Stimulated activated CD8-positive, alpha-beta memory T cell treated with anti-CD3 and anti-CD28 coated beads, Interleukin-15, amount 100 ng/mL, for 4 hours (primary cell): ENCODE data around the gene YOD1.

ENCODE experiments used
- DNase-seq, 2 donors: peaks; one replicate each; pipeline ENCODE4 v3.0.0-alpha.2; 2020; ENCODE audit warnings: low read depth in 2 of 2

The YOD1 gene

DNA sequence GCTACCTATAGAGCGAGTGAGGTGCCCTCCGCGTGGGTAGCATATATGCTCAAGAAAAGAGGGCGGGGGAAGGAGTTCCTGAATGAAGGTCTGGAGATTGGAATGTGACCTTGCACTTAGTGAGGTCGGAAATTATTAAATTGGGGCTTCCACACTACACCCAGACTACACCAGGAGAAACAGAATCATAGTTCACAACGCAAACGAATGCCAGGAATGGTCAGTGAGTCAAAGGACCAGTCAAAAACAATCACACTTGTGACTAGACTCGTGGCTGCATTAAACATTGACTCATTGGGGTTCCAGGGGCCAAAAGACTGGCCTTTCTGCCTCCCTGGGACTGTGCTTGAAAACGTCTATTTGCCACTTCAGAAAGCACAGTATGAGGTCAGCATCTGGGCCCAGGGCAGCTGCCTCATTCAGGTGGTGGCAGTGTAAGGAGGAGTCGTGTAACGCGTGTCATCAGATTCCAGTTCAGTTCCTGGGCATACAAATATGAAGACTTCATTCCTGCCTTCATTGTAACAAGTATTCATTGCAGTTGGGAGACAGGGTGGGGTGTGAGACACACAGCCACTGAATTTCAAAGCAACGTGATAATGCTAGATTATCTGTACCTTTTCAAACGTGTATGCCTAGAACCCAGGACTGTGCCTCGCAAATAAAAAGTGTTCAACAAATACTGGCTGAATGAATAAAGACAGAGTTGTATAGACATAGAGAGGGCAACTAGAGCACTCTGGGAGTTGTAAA lies at the start of gene YOD1:
Gene YOD1 (minus strand): TSS at position 18 of the 753 bp plus-strand sequence. CDS start 178 bp downstream, outside the sequence.
- DNase-seq, result no peak

DNA sequence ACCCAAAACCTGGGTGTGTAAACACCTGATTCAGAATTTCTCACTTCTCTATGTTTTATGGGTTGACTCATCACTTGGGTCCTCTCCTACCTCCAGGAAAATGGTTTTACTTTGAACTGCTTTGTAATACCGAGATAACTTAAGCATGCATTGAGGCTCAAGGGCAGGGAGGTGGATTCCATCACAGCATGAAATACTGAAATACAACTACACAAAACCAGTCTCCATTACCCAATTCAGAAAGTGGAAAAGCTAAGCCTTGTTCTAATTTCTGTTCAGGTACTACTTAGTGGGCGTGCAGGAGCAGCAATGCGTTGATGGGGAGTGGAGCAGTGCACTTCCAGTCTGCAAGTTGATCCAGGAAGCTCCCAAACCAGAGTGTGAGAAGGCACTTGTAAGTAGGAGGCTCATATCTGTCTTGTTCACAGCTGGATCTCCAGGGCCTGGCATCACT lies 46.9 kb upstream of the YOD1 start:
- DNase-seq, result no peak

DNA sequence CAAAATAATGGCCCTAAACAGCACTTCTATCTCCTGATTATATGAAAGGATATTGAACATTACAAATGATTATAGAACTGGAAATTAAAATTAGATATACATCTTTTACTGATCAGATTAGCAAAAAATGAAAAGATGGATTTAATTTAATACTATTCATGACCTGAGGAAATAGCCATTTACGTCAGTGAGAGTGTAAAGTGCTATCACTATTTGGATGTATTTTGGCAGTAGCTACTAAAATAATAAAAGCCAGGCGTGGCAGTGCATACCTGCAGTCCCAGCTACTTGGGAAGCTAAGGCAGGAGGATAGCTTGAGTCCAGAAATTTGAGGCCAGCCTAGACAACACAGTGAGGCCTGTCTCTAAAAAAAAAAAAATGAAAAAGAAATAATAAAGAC lies 42.9 kb upstream of the YOD1 start:
- no peak for DNase-seq

DNA sequence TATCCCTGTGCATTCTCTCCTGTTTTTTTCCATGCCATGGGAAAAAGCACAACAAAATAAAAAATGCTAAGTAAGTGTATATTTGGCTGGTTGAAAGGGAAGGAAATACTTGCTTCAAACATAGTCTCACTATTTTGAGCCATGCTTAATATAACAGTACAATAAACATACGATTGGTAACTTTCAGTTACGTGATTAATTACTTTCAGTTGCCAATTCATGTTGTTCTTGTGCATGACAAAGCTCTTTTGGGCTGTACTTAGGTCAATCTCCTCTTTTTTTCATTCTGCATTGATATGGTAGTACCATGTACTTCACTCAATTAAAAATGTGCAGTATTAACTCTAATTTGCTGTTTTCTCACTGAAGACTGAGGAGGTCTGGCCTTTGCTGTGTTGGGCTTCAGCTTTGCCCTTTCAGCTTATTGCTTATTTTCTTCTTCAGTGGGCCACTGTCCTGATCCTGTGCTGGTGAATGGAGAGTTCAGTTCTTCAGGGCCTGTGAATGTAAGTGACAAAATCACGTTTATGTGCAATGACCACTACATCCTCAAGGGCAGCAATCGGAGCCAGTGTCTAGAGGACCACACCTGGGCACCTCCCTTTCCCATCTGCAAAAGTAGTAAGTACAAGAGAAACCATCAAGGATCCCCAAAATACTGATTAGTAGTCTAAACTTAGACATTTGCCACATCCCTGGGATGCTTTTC lies 40.3 kb upstream of the YOD1 start:
- DNase-seq, result no peak

DNA sequence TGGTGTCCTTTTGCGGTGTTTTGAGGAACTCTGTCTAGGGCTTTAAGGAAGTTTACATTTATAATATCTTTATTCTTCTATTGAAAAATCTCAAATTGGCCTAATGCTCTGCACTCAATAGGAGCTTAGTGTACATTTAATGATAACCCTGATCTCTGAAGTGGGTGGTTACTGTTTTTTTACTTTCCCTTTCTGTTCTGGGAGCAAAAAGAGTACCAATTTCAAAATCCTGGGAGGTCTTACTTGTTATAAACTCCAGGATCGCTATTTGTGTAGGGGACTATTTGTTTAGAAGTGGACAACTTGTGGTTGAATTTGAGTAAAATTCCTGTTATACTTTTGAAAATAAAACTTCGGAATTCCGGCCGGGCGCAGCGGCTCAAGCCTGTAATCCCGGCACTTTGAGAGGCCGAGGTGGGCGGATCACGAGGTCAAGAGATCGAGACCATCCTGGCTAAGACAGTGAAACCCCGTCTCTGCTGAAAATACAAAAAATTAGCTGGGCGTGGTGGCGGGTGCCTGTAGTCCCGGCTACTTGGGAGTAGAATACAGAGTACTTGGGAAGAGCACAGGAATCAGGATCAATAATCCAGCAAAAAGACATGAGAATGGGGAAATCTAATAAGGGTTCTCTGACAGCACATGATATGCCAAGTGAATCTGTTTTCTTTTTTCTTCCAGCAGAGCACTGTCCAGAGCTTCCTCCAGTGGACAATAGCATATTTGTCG lies 38.8 kb upstream of the YOD1 start:
- DNase-seq, result no peak

DNA sequence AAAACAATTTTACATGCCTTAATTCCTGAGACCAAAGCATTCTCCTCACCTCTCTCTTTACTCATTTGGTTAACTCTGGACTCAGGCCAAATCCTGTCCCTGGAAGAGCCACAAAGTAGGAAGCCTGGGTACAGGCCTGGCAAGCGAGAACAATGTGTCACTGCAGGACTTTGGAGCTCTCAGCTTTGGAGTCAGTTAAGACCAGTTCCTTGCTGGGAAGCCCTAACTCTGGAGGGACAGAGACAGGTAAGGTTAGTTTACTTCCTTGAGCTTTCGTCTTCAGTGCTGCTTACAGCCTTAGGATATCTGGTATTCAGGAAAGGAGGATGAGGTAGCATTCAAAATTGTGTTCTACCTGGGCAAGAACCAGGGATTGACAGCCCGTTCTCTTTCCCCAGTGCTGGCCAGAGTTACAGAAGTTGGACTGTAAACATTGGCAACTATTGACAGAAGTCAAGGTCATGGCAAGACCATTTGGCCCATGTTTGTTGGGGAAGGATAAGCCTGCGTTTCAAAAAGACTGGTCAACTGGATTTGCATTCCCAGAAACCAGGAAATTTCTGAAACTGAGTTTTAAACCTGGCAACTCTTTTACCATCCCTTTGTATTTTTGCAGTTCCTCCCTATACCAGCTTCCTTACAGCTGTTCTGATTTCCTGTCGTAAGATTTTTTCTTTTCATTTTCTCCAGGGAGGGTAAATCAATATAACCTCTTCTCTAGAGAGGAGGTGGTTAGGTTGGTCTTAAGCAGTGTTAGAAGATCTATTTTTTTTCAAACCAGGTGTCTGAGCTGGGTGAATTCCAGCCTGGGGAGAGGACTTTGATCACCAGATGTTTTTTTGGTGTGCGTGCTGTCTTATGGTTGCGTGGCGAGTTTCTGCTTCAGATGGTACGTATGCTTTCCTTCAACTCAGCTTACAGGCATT lies 38.0 kb upstream of the YOD1 start, which contains the start of gene C4BPB:
Gene C4BPB (plus strand): TSS at position 160 of the 926 bp plus-strand sequence. CDS start 672 bp downstream, at position 832.
- no peak for DNase-seq

DNA sequence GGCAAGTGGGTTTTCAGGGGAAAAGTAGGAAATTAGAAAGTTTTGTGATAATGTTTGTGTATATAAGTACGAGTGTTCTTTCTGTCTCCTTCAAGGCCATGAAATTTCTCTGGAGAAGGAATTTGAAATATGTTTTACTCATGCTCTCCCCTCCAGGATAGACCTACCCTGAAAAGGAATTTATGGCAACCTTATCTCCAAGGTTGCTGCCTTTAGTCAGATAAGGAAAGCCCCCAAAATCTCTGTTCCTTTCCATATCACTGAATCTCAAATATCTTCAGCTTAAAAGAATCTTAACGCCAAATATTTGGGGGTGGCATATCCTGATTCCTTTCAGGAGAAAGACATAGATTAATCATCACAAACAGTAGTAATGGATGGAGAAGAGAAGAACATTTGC lies 37.2 kb upstream of the YOD1 start:
- DNase-seq, result no peak

DNA sequence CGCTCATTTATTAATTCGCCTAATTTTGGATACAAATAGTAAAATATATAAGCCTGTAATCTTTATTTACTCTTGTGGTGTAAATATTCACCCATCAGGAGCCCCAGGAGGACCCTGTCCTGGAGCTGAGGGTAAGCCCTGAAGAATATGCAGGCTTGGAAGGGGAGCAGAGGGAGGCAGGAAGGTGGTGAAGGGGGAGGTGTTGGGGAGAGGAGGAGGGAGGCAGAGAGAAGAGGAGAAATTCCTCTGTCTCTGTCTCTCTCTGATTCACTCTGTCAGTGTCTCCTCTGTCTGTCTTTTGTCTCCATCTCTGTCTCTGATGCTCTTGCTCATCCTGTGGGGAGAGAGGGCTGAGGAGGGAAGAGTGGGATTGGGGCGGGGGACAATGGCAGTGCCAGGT lies 34.9 kb upstream of the YOD1 start:
- DNase-seq, result no peak

DNA sequence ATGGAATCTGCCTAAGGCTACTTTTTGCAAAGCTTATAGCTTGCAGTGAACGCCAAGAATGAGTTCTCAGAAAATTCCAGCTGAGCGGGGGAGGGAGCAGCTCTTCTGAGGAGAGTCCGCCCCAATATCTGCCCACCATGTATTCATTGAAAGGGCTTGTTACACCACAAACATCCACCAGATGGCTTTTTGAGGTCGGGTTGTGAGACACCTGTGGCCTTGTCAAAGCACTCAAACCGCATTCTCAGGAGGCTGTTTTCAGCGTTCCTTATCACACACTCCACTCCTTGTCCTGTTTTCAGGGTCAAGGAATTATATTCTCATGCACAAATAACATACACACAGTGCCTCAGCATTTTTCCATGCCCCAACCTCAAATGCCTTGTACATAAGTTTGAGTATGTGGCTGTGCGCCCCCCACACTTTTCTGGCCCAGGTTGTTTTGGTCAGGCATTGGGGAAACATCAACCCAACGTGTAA lies 33.7 kb upstream of the YOD1 start:
- DNase-seq, result peak; percentile 8 to 19

DNA sequence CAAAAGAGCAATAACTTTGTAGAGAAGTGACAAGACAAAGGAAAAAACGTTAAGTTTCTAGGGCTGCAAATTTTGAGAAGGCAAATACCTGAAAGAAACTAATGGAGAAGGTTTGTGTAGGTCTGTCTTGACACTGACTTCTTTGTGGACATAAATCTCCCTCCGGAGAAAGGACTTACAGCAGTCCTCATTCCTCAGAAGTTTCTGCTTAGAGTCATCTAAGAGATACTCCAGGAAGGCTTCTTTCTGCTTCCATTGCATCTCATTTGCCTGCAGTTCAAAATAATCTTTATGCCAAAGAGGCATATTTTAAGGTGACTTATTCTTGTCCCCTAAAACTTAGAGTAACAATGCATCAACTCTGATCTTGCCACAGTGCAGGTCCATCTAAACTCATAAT lies 33.2 kb upstream of the YOD1 start:
- DNase-seq, result no peak

DNA sequence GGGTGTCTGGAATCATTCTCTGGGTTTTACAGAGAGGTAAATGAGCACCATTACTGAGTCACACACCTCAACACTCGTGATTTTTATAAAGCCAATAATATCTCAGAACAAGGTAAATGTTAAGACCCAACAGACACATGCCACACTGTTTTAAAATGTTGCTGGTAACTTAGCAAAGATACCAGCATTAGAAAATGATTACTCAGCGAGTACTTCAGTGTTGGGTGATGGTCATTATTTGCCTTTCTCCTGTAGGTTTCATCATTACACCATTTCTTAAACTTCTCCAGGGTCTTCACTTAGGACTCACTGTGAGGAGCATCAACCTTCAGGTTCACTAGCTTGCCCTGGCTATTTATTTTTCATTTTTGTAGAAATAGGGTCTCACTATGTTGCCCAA lies 30.8 kb upstream of the YOD1 start:
- no peak for DNase-seq

DNA sequence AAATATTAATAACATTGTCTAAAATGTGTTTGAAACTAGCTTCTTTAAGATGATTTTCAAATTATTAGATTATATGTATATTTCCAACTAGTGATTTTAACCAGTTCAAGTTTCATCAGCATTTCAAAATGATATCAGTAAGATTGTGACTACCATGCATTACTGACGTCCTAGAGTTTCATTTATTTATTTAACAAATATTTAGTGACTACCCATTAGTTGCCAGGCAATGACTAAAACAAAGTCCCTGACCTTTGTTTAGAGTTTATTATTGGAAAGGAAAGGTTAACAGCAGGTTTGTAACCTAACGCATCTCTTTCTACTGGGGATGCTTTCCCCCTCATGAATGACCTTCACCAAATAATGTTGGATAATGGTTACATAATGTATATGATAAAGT lies 30.1 kb upstream of the YOD1 start:
- DNase-seq, result no peak

DNA sequence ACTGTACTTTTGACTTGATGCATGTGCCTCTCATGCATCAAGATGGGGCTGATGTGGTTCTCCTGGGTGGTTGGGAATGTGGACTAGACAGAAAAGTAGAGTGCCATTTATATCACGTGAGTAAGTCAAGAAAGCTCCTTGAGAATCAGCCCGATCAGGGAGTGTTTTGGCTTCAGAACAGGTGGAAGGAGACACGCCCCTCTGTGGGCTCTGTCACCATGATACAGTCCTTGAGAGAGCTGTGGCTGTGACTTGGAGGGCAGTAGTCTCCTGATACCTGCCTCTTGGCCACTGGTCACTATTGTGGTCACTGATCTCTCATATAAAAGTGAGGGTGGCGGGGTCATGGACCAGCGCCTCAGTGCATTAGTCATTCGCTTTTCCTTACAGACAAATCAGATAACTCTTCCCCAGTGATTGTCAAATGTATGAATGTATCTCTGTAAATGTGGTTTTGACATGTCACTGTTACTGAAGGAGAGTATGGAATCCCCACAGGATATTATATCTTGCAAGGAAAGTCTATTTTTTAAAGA lies 28.8 kb upstream of the YOD1 start:
- DNase-seq, result no peak

DNA sequence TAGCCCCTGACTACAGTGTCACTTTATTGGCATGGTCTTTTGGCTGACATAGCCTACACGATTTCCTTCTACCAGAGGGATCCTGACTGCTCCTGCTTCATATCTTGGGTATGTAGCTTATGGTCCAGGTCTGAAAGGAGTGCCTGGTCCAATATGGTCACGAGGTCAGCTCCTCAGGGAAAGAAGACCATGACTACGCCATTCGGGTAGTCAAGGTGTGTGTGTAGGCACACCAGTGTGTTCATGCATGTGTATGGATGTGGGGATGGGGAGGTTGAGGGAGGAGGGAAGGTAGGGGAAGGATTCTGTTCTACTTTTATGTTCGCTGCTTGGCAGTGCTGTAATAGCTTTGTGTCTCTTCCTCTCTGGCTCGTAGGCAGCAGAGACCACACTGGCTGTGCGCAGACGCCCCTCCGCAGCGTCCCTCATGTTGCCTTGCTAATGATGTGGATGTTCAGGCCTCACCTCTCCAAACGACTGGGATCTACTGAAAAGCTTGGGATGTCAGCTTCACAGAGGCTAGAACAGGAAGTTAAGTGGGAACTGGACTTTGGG lies 27.6 kb upstream of the YOD1 start:
- no peak for DNase-seq

DNA sequence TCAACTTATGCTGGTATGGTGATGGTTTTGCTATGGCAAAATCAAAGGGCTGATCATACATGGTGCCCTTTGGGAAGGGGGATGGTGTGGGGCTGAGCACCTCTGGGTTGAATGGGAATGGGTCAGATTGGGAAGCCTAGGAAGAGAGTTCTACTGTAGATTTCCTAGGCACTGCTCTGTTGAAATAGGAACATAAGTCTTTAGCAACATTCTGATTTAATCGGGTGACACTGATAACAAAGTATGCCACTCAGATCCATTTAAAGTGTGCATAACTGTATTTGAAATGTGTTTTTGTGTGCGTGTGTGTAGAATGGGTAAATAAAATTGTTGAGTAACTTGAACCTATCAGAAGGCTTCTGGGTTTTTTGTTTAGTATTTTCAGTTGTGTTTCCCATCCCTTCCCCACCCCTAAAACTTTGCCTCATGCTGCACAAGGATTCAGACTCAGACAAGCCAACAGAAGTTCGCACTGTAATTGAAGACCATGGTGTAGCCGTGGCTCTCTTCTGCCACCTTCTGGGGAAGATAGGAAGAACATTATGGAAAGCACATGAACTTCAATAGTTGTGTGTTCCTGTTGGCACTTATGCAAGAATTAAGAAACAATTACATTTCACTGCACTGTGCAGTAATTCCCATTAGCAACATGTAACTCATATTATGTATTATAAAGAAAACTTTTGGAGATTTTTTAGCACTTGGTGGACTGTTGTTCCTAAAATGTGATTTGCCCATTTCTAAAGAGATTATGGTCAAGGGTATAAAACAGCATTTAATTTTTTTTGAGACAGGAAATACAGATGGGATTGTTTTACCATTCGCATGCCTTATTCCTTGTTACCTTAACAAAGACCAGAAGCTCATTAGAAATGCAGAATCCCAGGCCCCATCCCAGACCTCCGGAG lies 26.7 kb upstream of the YOD1 start:
- DNase-seq, result peak in 1 of 2 donors; percentile 29

DNA sequence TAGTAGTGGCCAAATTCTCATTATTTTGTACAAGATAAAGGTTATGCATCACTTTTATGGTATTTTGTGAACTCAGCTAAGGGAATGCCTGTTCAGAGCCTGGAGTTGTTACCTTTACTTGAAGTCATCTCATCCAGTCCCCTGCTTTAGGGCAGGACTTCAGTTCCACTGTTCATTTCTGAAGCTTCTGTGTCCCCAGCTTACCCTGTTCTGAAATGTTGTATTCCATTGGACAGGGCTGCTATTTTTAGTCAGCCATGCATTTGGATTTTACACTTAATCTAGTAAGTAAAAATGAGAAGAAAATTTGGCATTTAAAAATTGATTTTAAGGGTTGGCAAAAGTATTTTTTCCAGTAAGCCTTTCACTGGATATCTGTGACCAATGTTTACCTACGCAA lies 26.0 kb upstream of the YOD1 start:
- no peak for DNase-seq

DNA sequence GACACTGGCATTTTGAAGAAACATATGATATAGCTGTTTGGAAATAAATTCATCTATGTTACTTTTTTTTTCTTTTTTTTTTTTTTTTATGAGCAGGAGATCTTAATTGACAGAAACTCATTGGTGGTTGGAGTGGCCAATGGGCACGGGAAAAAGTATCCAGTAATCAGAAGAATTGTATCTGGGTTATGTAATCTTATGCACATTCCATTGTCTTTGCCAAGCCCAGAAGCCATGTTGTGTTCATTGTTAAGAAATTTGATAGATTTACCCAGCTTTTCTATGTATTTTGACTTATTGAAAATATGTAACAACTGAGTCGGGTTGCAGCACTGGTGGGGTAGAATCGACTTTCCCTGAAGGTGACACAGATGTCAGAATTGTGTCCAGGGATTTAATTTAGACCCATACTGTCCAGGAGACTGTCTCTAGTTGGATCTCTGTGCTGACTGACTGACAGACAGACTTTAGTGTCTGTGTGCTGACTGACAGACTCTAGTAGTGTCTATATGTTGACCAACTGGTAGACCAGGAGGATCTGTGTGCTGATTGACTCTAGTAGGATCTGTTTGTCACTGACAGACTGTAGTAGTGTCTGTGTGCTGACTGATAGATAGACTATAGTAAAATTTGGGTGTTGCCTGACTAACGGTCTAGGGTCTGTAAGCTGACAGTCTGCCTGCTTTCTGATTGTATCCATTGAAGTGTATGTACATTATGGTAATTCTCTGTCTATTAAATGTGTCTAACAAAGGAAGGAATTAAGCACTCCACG lies 25.4 kb upstream of the YOD1 start:
- DNase-seq, result no peak

DNA sequence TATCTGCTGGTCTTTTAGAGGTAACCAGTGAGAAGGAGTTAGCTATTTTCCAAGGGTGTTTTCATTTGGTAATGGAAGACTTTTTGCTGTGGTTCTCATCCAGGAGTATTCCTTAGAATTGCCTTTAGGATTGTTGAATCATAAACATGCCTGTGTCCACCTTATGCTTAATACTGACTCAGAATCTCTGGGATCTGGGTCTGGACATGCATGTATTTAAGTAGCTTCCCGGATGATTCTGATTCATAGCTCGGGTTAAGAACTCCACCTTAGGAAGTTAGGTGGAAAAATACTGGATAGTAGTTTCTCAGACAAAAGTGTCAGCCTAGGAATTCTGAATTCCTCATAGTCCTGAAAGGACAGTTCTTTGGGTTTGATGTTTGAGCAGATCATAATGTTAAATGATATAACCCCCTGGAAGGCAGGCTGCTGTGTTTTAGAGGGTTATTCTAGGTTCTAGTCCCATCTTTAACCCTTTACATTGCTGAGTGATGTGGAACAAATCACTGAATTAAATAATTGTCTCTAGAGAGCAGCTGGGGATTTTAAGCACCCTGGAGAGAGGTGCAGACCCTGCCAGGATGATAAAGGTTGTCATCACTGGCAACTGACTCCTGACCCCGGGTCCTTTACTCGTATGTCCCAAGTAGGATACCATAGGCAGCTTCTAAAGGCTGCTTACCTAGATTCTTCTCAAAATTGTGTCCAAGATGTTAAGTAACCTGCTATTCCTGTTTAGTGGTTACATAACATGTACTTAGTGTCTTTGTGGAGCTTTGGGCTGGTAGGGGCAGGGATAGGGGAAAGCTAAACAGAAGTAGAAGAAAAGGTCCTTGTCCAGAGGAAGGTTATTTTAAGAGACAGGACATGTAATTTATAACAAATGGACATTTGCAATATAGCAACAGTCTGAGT lies 23.2 kb upstream of the YOD1 start:
- no peak for DNase-seq
